Common myeloid progenitor, CD34-positive (primary cell): ENCODE data around the gene FAM149B1.
A peak's percentile ranks its signal among the peaks of the same experiment; 100 is the strongest.
"Not testable (repeated sequence)": the region's sequence is repeated elsewhere in the genome, so short reads cannot be mapped to it uniquely, and the experiment has no call there.

ENCODE experiments used
- CTCF ChIA-PET: fragments of 350-600 bp; sonication (Branson Sonifier 250); formaldehyde crosslinking; loops from one replicate; lab custom pipeline; 2021; ENCODE audit warnings: antibody characterized with exemption; lab: Charles Lee
- POLR2A ChIA-PET: fragments of 350-600 bp; sonication (Branson Sonifier 250); formaldehyde crosslinking; loops from one replicate; lab custom pipeline; 2021; ENCODE audit warnings: antibody characterized with exemption; lab: Charles Lee
- DNase-seq, 3 donors: peaks; one replicate each; pipeline versions ENCODE4 v3.0.0 to v3.0.0-alpha.2; 2013
- H3K27ac ChIP-seq, 2 experiments: 1 replicate in 1 of 2; 2 replicates in 1 of 2; pipeline ENCODE4 v1.7.0; 2013; ENCODE audit warnings: inconsistent platforms in 2 of 2, low read length in 2 of 2, mild to moderate bottlenecking in 2 of 2, low read depth in 1 of 2, moderate library complexity in 1 of 2; ENCODE audit not compliant: severe bottlenecking in 2 of 2, insufficient read depth in 1 of 2, poor library complexity in 1 of 2
- H3K27me3 ChIP-seq, 5 experiments: replicated peaks in 2 of 5; 1 replicate in 3 of 5; 2 replicates in 2 of 5; pipeline versions ENCODE4 v1.6.1 to v1.7.0; 2013; ENCODE audit warnings: low read length in 4 of 5, mild to moderate bottlenecking in 2 of 5, moderate library complexity in 2 of 5, inconsistent platforms in 1 of 5; ENCODE audit not compliant: insufficient read depth in 5 of 5, control insufficient read depth in 4 of 5
- H3K36me3 ChIP-seq, 4 experiments: 1 replicate in 2 of 4; 2 replicates in 2 of 4; pipeline versions ENCODE4 v1.6.1 to v1.7.0; 2013; ENCODE audit warnings: low read length in 3 of 4, control low read depth in 1 of 4, mild to moderate bottlenecking in 1 of 4; ENCODE audit not compliant: control insufficient read depth in 4 of 4, insufficient read depth in 4 of 4
- H3K4me1 ChIP-seq, 4 experiments: 1 replicate in 3 of 4; 2 replicates in 1 of 4; pipeline versions ENCODE4 v1.6.1 to v1.7.1; 2013; ENCODE audit warnings: low read length in 3 of 4, mild to moderate bottlenecking in 3 of 4, control low read depth in 1 of 4, inconsistent platforms in 1 of 4, moderate library complexity in 1 of 4; ENCODE audit not compliant: control insufficient read depth in 4 of 4, insufficient read depth in 4 of 4; ENCODE audit errors: control extremely low read depth in 1 of 4
- H3K4me3 ChIP-seq, 7 experiments: 1 replicate in 4 of 7; 2 replicates in 3 of 7; pipeline versions ENCODE4 v1.5.1 to v1.7.0; 2013; ENCODE audit warnings: mild to moderate bottlenecking in 7 of 7, low read length in 6 of 7, moderate library complexity in 6 of 7, inconsistent platforms in 2 of 7, low read depth in 2 of 7, control low read depth in 1 of 7; ENCODE audit not compliant: insufficient read depth in 4 of 7, control insufficient read depth in 1 of 7; ENCODE audit errors: extremely low read depth in 1 of 7
- H3K9me3 ChIP-seq, 5 experiments: 1 replicate in 4 of 5; 2 replicates in 1 of 5; pipeline versions ENCODE4 v1.6.1 to v1.7.1; 2013; ENCODE audit warnings: low read length in 4 of 5, mild to moderate bottlenecking in 2 of 5, inconsistent platforms in 1 of 5, low read depth in 1 of 5, moderate library complexity in 1 of 5; ENCODE audit not compliant: control insufficient read depth in 4 of 5, insufficient read depth in 2 of 5; ENCODE audit errors: control extremely low read depth in 1 of 5
- WGBS: methylation state at CpG from one replicate; pipeline ENCODE4 v1.1.5; 2013; ENCODE audit not compliant: insufficient coverage; 5-methylcytosine and 5-hydroxymethylcytosine counted together

Gene FAM149B1

DNA sequence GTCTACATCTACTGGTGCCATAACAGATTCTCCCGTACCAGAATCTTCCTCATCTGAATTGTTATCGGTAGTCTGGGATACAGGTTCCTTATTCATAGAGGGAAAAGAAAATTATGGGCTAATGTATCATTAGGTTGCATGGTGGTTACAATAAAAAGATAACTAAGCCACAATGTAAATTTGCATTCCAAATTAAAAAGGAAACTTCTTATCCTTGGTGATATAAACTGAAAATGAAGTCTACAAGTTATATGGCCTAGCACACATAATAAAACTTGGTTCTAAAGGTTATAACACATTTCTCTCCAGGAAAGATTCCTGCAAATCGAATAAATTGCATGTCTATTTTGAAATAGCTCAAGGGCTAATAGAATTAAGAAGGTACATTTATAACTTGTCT lies 33.2 kb upstream of the FAM149B1 start:
- ChIA-PET CTCF (interaction anchor here (0.8 to 3.6 kb wide), 6 partner anchors 10 to 40 kb away, joined by 3 to 14 read pairs (median 4); partner anchors contain the start of gene P4HA1), POLR2A (no interaction called here)
- Histone ChIP-seq H3K9me3 (no peaks in the 10 kb centered on the region), H3K27me3 (no peaks in the 10 kb centered on the region), H3K4me3 (no peak overlapping the region), H3K27ac (no peak overlapping the region), H3K4me1 (no peaks in the 10 kb centered on the region), H3K36me3 (peaks cover 27 to 80% (median 54%) of the 10 kb centered on the region in 4 experiments)
- no peak for DNase-seq
- WGBS, result no CpG with 5 or more reads among the region's 3 CpGs

- no CpG with 5 or more reads among the region's 2 CpGs for WGBS
- Histone ChIP-seq H3K4me1 (no peaks in the 10 kb centered on the region), H3K27me3 (no peaks in the 10 kb centered on the region), H3K27ac (no peak overlapping the region), H3K4me3 (no peak overlapping the region), H3K9me3 (no peaks in the 10 kb centered on the region), H3K36me3 (peaks cover 26 to 81% (median 49%) of the 10 kb centered on the region in 4 experiments)
- DNase-seq, result no peak
- POLR2A ChIA-PET, result no interaction called here
- CTCF ChIA-PET, result interaction anchor here (0.7 to 3.6 kb wide), 3 partner anchors 9 to 39 kb away, joined by 3 to 14 read pairs (median 3); partner anchors contain the start of gene P4HA1
Observed at GRCh38 chr10:73136627-73137026, 31.3 kb upstream of the FAM149B1 start.

- Histone ChIP-seq H3K36me3 (peaks cover 17 to 72% (median 44%) of the 10 kb centered on the region in 4 experiments), H3K4me1 (no peaks in the 10 kb centered on the region), H3K4me3 (no peak overlapping the region), H3K27me3 (no peaks in the 10 kb centered on the region), H3K27ac (peak overlapping the region in 1 of 2 experiments; percentile 5), H3K9me3 (no peaks in the 10 kb centered on the region)
- 100% methylated on average over 1 of the region's 2 CpGs for WGBS
- CTCF ChIA-PET, result interaction anchor here (1.2 to 1.6 kb wide), 2 partner anchors 8 to 19 kb away, joined by 5 to 6 read pairs; no protein-coding TSS in a partner anchor
- DNase-seq, result no peak
- POLR2A ChIA-PET, result no interaction called here
Observed at GRCh38 chr10:73139251-73139650, 28.7 kb upstream of the FAM149B1 start.

DNA sequence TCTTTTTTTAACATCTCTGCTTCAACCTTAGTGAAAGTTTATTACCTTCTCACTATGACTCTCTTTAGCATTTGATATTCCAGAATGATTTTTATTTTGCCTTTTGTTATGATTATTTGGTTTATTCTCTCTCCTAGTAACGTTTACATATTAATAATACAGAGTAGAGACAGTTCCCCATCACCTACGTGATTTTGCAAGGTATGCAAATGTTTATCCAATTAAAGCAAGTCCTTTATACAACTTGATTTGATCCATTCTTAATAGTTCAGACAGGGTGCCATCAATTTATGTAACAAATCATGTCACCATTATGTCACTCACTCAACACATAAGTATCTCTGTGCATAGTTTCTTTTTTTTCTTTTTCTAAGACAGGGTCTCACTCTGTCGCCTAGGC lies 26.3 kb upstream of the FAM149B1 start:
- Histone ChIP-seq H3K27me3 (no peaks in the 10 kb centered on the region), H3K36me3 (peaks cover 19 to 72% (median 37%) of the 10 kb centered on the region in 4 experiments), H3K4me3 (no peak overlapping the region), H3K9me3 (no peaks in the 10 kb centered on the region), H3K27ac (no peak overlapping the region), H3K4me1 (no peaks in the 10 kb centered on the region)
- WGBS, result 100% methylated on average over 2 of the region's 3 CpGs
- DNase-seq, result no peak
- POLR2A ChIA-PET, result no interaction called here
- CTCF ChIA-PET, result interaction anchor here (0.9 kb wide), 1 partner anchor 13 kb away, joined by 3 read pairs; no protein-coding TSS in a partner anchor

DNA sequence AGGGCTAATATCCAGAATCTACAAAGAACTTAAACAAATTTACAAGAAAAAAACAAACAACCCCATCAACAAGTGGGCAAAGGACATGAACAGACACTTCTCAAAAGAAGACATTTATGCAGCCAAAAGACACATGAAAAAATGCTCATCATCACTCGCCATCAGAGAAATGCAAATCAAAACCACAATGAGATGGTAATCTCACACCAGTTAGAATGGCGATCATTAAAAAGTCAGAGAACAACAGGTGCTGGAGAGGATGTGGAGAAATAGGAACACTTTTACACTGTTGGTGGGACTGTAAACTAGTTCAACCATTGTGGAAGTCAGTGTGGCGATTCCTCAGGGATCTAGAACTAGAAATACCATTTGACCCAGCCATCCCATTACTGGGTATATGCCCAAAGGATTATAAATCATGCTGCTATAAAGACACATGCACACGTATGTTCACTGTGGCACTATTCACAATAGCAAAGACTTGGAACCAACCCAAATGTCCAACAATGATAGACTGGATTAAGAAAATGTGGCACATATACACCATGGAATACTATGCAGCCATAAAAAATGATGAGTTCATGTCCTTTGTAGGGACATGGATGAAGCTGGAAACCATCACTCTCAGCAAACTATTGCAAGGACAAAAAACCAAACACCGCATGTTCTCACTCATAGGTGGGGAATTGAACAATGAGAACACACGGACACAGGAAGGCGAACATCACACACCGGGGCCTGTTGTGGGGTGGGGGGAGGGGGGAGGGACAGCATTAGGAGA lies 17.1 kb upstream of the FAM149B1 start:
- H3K36me3 ChIP-seq, result peaks cover 21 to 63% (median 41%) of the 10 kb centered on the region in 4 experiments
- POLR2A ChIA-PET, H3K4me3 ChIP-seq, H3K4me1 ChIP-seq, H3K27me3 ChIP-seq, H3K9me3 ChIP-seq, H3K27ac ChIP-seq, DNase-seq: not testable (repeated sequence)
- WGBS, result no CpG with 5 or more reads among the region's 8 CpGs
- CTCF ChIA-PET, result interaction anchor here (1.3 kb wide), 1 partner anchor 10 kb away, joined by 4 read pairs; no protein-coding TSS in a partner anchor

GRCh38 chr10:73152009-73152408 lies 15.9 kb upstream of the FAM149B1 start:
- Histone ChIP-seq H3K9me3 (no peaks in the 10 kb centered on the region), H3K4me1 (no peaks in the 10 kb centered on the region), H3K27ac (no peak overlapping the region), H3K36me3 (peaks cover 20 to 61% (median 39%) of the 10 kb centered on the region in 4 experiments), H3K4me3 (no peak overlapping the region), H3K27me3 (no peaks in the 10 kb centered on the region)
- POLR2A ChIA-PET, result interaction anchor here (1.1 kb wide), 1 partner anchor 20 kb away, joined by 6 read pairs; no protein-coding TSS in a partner anchor
- CTCF ChIA-PET, result interaction anchor here (1.3 to 1.5 kb wide), 2 partner anchors 9 to 11 kb away, joined by 4 read pairs; no protein-coding TSS in a partner anchor
- 100% methylated on average over 2 of the region's 3 CpGs for WGBS
- no peak for DNase-seq

DNA sequence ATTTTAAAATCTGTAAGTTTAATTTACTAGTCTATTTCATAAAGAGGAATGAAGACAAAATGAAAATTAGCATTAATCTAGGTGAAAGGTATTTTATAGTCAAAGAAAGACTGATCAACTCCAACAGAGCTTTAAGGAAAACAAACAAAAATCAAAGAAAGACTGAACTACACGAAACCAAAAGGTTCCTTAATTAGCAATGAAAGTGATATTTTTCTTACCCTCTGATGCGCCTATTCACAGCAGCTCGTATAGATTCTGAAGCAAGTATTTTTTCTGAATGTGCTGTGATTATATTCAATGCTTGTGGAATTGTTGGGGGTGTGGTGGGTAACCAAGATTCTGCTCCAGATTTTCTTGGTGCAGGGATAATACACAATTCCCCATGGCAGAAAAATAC lies 11.9 kb upstream of the FAM149B1 start:
- 100% methylated on average over 3 of the region's 3 CpGs for WGBS
- no peak overlapping the region for H3K27ac ChIP-seq
- POLR2A ChIA-PET, result interaction anchor here (0.6 to 1.2 kb wide), 3 partner anchors 13 to 61 kb away, joined by 4 to 6 read pairs (median 5); no protein-coding TSS in a partner anchor
- peaks cover 19 to 50% (median 27%) of the 10 kb centered on the region in 4 experiments for H3K36me3 ChIP-seq
- H3K4me1 ChIP-seq, result no peaks in the 10 kb centered on the region
- CTCF ChIA-PET, result interaction anchor here (0.6 to 4.1 kb wide), 3 partner anchors 60 to 224 kb away, joined by 3 to 19 read pairs (median 3); partner anchors contain the start of gene P4HA1
- no peaks in the 10 kb centered on the region for H3K9me3 ChIP-seq
- no peaks in the 10 kb centered on the region for H3K27me3 ChIP-seq
- H3K4me3 ChIP-seq, result no peak overlapping the region
- DNase-seq, result no peak
